Adrenal gland (tissue), 5 donors: Measurements from ENCODE around the gene SH2D4B.

Experiments used
- CTCF ChIP-seq, 6 experiments: fragments of 450-650 bp in 4 of 6; fragments of 200-600 bp in 2 of 6; sonication (generic) in 1 of 6; IDR thresholded peaks; 1 replicate in 5 of 6; 2 replicates in 1 of 6; pipeline versions ENCODE4 v1.5.1 to v1.8.0; 2016 to 2021; ENCODE audit warnings: antibody characterized with exemption in 6 of 6, mild to moderate bottlenecking in 2 of 6, moderate library complexity in 1 of 6
- POLR2A ChIP-seq, 2 donors: fragments of 450-650 bp; IDR thresholded peaks; one replicate each; pipeline ENCODE4 v1.6.1; 2017; ENCODE audit warnings: antibody characterized with exemption in 2 of 2, mild to moderate bottlenecking in 2 of 2, moderate library complexity in 1 of 2
- donor health status: DM: no; HTN: no; CAD: no.

GRCh38 chr10:80630324-80630723 is 92.6 kb downstream of the SH2D4B start:
- TF ChIP-seq CTCF (IDR thresholded peaks at IDR 0.05) (no peak), POLR2A (IDR thresholded peaks at IDR 0.05) (no peak)
